HFF-Myc (cell line): ENCODE results near the gene NPBWR2.

ENCODE experiments used
- DNase-seq: peaks from one replicate; pipeline ENCODE4 v3.0.0-alpha.2; 2011; ENCODE audit warnings: low read depth; ENCODE audit errors: extremely low read depth
- H3K4me3 ChIP-seq: replicated peaks from 2 replicates; pipeline ENCODE4 v1.5.1; 2011; ENCODE audit warnings: low read depth, mild to moderate bottlenecking, control low read depth, low read length
- CTCF ChIP-seq: IDR thresholded peaks from 2 replicates; pipeline ENCODE4 v1.5.1; 2012; ENCODE audit warnings: mild to moderate bottlenecking, low read depth, low read length, control low read depth; ENCODE audit errors: missing control alignments

NPBWR2 gene

GRCh38 chr20:64109831-64110391 is 2.5 kb upstream of the NPBWR2 start:
- TF ChIP-seq CTCF, result no peak
- H3K4me3 ChIP-seq, result no peak overlapping the region
- no peak for DNase-seq

GRCh38 chr20:64108731-64109681 is 1.6 kb upstream of the NPBWR2 start:
- H3K4me3 ChIP-seq, result no peak overlapping the region
- no peak for TF ChIP-seq CTCF
- DNase-seq, result no peak

- no peak overlapping the region for H3K4me3 ChIP-seq
- TF ChIP-seq CTCF, result no peak
- DNase-seq, result no peak
Observed at GRCh38 chr20:64107736-64108457, 532 bp upstream of the NPBWR2 start.

GRCh38 chr20:64106435-64106961 is 867 bp downstream of the NPBWR2 start:
- no peak for DNase-seq
- no peak for TF ChIP-seq CTCF
- no peak overlapping the region for H3K4me3 ChIP-seq

GRCh38 chr20:64105846-64106434 is 1.4 kb downstream of the NPBWR2 start:
- TF ChIP-seq CTCF, result no peak
- DNase-seq, result no peak
- H3K4me3 ChIP-seq, result no peak overlapping the region

- no peak for TF ChIP-seq CTCF
- H3K4me3 ChIP-seq, result no peak overlapping the region
- DNase-seq, result no peak
Observed at GRCh38 chr20:64104667-64105451, 2.5 kb downstream of the NPBWR2 start.
